Ammon's horn (tissue), 1 donor: ENCODE measurements around the gene TMEM135.

Experiments used
- DNase-seq: peaks from one replicate; pipeline ENCODE4 v3.0.0-alpha.2; 2016; ENCODE audit warnings: low spot score

The TMEM135 gene

DNA sequence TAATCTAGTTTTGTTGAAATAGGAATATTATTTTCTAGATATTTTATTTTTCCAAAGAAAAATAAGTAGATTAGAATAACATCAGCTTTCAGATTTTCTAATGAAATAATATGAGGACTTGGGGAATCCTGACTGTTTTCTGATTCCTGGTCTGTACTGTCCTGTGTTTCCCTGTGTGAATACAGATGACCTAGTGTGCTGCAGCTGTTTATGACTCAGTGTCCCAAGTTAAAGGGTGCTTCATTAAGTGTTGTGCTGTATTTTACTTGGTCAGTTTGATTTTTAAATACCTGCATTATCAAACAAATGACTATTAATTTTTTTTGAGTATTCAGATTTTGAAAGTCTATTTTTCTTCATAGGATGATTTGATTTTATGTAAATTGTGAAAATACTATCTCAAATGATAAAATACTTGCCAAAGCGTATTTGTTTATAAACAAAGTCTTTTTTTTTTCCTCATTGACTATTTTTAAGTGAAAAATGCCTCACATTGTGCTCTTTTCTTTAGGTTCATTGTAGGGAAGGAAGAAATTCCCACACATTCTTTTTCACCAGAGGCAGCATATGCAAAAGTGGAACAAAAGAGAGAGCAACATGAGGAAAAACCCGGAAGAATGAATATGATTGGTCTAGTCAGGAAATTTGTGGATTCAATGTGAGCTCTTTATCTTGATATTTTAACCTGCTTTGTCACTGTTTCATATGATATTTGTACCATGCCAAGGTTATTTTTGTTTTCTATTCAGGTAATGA is 264.2 kb downstream of the TMEM135 start:
- DNase-seq: peak; percentile 13

DNA sequence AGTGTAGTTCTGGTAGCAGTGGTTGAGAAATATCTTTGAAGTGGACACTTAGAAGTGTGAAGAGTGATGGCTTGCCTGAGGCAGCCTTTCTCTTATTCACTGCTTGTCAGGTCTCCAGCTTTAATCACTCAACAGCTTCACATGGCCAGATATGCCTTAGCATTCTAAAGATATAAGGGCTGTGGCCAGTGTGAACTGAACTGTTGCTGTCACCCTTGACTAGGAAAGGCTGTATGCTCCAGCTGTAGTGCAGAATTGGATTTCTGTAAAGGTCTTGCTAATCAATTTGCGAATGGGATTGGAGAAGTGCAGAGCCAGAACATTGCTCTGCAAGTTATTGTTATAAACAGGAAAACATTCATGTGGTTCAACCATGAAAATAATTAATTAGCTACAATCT is 266.7 kb downstream of the TMEM135 start:
- DNase-seq: no peak

DNA sequence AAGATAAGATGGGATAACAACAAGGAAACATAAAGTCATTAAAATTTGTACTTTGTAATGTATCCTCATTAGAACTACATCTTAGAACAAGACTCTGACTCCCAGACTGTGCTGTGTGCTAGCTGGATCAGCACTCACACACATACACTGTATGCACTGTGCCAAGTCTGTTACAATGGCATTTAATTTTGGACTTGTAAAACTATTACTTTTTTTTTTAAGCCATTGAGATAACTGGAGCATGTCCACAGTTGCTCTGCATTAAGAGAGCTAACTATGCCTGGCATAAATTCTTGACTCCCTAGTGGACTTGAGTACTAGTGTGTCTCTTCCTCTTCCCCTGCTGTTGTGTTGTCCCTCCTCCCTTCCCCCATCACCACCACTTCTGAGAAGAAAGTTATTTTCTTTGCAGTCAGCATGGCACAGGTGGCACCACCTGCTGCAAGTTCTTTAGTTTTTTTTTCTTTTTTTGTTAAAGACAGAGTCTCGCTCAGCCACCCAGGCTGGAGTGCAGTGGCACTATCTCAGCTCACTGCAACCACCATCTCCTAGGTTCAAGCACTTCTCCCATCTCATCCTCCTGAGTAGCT is 268.6 kb downstream of the TMEM135 start:
- DNase-seq: no peak

DNA sequence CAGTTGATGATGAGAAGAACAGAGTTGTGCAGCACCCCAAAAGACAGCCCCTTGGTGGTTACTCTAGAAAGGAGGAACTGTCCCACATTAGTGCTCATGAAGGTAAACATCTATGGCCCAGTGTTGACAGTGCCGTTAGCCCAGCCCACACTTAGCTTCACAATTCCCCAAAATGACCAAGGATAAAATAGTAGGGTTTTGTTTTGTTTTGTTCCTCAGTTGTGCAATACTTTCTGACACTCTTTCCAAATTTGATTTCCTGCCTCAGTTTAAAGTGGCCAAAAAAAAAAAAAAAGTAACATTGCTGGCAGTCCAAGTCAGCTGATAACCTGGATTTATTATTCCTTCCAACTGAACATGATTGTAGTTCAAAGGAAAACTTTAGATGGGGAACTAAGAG is 269.4 kb downstream of the TMEM135 start:
- DNase-seq: no peak

DNA sequence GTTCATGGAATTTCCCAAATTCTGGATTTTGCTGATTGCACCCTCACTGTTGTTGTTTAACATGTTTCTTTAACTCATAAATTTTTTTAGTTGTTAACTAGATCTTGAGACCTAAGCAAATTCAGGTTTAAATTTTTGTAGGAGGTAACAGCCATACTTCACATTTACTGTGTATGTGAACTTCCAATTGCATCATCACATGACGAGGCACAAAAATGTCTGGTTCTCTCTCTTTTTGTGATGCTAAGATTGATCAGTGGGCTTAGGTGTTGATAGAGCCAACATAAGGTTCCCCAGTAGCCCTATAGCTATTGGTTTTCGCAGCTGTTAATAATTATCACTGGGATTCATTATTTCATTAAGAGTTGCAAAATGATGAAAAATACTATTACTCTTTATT is 277.5 kb downstream of the TMEM135 start:
- no peak for DNase-seq

DNA sequence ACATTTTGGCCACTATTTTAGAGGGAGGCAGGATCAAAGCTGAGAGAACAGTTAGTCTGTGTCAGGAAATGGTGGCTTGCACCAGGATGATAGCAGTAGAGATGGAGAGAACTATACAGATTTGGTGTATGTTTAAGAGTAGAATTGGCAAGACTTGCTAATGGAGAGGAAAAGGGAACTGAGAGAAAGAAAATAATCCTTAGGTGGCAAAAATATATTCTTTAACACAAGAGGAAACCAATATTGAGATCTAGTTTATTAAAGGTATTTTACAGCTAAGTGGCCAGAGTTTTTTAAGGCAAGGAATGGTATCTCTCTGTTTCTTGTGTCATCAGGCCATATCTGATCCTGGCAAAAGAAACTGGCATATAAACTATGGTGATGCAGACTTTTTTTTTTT is 278.8 kb downstream of the TMEM135 start:
- no peak for DNase-seq

DNA sequence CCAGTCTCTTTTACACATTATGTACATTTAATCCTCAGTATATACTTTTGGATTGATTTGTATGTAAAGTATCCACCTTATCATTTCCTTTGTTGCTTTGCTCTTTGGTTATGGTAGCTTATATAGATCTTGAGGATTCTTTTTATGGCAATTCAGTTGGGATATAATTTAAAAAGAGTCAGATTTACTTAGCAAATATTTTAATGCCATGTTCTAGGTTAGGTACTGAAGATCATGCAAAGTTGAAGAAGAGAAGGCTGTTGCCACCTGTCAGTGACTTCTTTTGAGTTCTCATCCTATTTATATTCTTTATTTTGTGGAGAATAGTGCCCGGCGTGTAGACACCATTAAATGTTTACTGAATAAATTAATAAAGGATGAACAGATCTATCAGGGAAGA is 279.7 kb downstream of the TMEM135 start:
- no peak for DNase-seq

DNA sequence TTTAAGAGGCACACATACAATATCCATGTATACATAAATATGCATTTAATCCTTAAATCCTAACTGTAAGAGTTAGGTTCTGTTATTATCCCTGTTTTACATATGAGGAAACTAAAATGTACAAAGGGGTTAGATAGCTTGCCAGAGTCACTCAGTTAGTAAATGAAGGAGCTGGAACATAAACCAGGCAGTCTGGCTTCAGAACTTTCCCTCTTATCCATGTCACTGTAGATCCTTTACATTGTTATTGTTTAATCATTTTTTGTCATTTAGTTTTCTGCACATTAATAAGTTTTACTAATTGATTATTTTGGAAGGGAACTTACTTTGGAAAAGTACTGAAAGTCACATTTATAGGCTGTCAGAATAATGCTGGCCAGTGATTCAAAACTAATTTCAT is 282.4 kb downstream of the TMEM135 start:
- no peak for DNase-seq

DNA sequence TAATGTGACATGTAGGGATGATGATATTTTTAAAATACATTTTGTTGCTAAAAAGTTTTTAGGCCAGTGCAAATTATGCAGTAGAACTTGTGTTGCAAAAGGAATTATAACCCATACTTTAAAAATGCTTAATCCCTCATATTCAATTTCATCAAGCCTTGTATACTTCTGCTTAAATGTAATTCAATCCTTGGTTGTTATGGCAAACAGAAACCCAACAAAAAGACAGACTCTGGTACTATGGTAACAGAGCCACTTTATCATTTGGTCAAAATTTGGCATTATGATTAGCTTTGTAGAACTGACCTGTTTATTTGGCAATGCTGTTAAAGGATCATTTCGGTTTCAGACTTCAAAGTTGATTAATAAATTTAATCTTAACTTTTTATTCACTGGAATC is 284.8 kb downstream of the TMEM135 start:
- no peak for DNase-seq

DNA sequence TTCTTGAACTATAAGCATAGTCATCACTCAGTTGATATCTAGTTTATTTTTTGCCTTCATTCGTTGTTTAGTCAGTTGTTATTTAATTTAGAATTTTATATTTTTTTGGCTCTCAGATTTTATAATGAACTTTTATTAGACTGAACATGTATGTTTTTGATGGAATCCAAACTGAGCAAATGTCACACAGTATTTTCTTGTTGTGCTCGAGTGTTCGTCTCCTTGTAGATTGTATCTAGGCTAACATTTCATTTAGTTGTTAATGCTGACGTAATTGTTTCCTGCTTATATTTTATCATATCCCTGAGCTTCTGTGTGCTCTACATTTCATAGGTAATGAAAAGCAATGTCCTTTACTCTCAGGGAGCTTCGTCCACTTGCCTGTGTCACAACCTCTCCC is 286.2 kb downstream of the TMEM135 start:
- DNase-seq: no peak

DNA sequence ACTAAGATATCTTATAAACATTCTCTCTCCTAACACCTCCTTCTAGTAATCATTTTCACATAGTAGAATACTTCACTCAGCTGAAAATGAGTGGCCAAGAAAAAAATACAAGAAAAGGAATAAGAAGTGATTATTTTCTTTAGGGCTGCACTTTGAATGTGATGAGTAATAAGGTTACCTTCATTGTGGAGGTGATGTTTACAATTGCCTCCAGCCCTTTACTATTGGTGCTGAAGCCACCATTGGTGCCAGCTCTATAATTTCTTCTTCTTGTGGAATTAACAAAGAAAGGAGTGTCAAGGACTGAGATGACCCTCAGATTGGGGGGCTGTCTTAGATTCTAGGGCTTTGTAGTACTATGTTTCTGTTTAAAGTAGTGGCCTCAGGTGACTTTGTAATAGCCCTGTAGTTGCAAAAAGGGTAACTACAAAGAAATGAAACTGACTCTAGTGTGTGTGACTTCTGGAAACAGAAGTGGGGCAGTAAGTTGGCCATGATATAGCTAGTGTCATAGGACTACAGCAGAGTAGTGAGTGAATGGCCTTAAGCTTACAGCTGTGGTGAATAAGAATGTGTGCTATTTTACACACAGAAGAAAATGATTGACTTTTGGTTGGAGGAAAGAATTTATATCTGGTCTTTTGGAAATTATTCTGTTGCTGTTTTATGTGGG is 287.2 kb downstream of the TMEM135 start:
- DNase-seq: no peak

DNA sequence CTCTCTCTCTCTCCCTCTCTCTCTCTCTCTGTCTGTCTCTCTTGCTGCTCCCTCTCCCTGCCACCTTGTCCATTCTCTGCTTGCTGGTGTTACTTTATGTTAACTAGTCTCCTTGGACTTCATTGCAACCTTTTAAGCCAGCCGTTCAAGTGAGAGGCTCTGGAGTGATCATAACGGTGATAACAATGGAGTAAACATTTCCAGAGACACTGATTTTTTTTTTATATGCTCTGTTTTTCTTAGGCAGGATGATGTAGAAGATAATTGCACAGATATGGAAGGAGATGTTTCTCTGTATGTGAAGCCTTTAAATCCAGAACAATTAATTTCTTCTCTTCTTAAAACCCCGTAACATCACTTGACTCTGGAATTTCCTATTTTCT is 287.7 kb downstream of the TMEM135 start:
- DNase-seq: no peak

DNA sequence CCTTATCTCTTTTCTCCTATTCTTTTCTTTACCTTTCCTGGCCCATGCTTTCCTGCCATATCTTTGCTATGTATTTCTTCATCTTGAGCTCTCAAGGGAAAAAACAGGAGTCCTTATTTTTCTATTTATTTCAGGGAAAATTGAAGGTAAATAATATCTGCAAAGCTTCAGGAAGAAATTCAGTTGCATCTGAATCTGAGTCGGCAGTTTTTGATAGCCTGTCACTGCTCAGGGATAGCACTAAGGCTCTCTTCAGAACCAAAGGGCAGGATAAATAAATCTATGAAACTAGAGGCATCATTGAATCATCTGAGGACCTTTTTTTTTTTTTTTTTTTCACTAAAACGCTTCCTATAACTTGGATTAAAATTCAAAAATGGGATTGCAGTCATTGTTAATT is 288.9 kb downstream of the TMEM135 start:
- no peak for DNase-seq

DNA sequence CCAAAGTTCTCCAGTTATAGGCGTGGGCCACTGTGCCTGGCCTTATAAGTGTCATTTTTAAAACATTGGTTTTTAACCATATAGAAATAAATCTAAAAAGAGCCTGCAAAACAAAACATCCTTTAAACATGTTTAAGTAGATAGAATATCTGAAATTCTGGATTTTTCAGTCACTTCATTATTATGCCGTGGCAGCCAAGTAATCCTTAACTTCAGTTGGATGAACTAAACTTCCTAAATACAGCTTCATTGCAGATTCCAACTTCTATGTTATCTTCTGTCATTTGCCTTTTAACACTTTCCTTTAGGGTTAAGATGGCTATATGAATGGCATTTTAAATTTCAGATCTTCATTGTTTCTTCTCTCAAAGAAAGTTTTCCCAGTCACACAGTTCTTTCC is 291.4 kb downstream of the TMEM135 start:
- no peak for DNase-seq

DNA sequence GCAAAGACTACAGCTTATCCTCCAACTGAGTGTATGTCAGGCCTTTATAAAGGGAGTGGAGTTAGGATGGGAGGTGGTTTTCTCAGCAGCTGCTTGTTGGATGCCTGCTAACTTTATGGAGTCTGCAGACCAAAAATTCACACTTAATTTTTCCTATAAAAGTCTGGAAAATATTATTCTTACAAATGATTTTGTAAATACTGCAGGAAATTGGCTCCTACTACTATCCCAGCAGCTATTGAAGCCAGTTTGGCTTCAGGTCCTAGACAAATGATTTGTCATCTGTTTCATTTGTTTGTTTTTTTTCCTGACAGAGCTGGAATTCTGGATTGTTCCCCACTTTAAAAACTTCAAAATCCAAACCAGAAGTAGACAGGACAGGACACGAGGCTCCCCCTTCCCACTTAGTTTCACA is 292.5 kb downstream of the TMEM135 start:
- no peak for DNase-seq

DNA sequence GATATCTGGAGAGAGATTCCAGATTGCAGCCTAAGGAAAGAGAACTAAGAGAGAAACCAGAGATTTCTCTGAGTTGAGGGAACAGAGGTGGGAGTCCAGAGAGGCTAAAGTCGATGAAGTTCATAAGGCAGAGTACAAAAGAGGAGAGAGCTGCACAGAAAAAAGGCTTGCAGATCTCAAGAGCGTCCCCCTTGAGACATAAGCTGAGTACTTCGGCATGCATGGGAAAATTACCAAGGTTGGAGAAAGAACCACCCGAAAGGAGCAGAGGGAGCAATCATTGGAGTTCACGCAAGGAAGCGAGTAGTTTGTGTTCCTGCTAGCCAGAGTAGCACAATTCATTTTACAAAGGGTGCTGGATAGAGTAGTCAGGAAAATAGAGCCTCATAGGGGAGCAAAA is 293.5 kb downstream of the TMEM135 start:
- DNase-seq: no peak

DNA sequence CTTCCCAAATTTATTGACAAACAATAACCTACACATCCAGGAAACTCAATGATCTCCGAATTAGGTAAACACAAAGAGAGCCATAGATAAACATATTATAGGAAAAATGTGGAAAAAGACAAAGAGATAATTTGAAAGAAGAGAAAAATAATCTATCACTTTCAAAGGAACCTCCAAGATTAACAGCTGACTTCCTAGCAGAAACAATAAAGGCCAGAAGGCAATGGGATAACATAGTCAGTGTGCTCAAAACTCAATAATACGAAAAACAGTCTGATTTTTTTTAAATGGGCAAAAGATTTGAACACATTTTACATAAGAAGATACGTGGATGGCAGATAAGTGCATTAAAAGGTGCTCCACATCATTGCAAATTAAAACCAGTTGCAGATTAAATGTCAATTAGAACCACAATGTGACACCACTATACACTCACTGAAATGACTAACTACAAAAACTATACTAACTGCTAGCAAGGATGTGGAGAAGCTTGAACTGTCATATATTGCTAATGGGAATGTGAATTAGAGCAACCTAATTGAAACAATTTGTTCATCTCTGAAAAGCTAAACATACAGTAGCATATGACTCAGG is 300.4 kb downstream of the TMEM135 start:
- DNase-seq: no peak

DNA sequence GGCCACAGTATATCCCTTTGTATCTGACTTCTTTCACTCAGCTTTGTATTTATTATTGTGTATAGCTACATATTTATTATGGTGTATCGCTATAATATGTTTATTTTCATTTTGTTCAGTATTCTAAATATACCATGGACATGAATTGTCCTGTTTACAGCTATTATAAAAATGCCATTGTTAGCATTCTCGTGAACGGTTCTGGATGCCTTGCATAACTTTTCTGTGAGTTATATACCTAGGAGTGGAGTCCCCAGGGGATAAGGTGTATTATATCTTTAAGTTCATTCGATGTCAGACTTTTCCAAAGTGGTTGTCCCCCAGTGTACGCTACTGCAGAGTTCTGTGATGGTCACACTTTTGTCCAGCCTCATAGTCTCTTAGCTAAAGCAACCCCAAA is 301.7 kb downstream of the TMEM135 start:
- no peak for DNase-seq

DNA sequence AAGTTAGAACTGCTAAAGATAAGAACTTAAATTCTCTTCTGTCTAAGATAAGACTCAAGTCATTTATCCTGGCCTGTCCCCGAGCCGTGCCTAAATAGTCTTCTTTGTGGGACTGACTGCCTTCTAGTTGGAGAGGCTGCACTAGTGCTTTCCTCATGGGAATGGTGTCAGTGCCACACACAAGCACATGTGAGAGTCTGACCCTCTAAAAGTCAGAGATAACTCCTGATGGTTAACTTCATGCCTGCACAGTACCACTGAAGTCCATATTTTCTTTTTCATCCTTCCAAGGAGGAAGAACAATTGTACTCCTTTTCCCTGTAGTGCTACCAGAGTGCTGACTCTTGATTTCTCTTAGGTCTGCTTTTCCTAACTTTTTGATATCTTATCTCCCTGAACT is 309.7 kb downstream of the TMEM135 start:
- no peak for DNase-seq

DNA sequence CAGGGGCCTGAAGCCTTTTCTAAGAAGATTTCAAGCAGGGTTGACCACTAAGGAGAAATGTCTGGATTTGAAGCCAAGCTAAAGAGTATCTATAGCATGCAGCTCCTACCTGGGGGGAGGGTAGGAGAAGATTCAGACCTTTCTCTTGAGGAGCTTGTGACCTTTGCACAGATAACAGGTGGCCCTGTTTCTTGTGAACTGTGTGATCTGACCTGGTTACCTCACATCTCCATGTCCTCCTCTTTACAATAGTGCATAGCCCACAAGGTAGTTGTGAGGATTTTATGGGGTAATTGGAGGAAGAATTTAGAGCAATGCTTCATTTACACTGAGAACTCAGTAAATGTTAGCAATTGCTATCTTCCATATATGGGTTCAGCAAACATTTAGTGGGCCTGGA is 310.1 kb downstream of the TMEM135 start:
- no peak for DNase-seq

DNA sequence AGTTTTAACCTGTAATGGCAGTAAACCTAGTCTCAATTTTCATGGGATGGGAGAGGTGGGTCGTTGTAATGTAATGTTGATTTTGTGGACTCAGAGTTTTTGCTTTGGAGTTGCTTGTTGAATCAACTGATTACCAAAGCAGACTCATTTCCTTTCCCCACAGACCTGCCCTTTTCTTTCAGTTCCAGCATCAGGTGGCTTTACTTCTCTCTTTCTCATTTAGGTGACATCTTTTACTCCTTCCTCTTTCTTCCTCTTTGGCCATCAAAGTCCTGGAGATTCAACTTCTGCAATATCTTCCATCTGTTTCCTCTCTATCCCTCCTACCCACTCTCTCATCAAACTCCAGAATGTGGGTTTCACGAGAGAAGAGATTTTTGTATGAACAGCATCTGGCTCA is 313.9 kb downstream of the TMEM135 start:
- peak; percentile 15 for DNase-seq

DNA sequence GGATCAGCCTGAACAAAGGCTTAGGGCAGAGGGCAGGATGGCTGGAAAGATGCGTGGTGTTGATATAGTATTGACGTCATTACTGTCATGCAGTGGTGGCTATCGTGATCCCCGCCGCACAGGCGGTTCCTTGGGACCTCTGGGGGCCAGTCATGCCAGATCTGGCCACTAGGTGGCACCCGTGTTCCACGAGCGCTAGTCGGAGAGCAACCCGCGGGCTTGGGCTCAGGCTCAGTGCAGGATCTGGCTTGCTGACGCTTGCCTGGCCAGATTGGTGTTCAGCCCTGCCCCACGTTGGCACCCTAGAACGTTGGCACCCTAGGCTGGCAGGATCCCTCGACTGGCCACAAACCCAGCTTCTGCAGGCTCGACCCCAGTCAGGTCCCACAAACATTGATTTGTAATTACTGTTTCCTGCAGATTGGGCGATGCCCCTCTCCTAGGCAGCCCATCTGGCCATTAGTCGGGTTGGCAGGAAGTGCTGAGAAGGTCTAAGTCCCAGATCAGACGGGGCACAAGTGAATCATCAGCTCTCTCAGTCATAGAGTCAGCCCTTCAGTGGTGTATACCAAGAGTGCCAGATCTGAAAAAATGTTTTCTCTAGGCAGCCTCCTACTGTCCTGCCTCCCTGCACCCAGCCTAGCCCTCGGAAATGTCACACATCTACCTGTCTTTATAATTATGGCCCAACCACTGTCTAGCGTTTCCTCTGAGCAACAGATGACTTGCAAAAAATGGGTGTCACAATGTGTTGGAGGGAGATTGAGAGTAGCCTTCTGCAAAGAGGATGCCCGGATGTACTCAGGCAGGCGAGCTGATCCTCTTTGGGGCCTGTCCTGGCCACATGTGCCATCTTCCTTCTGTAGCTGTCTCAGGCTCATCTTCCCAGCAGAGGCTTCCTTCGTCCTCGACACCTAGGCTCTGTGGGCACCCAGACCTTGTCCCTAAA is 315.3 kb downstream of the TMEM135 start:
- peak; percentile 89 for DNase-seq
